ENCODE results near the gene RNF31.

RNF31 gene

GRCh38 chr14:24117179-24117578, 30.1 kb upstream of the RNF31 start:
- no peak for TF ChIP-seq CTCF (IDR thresholded peaks at IDR 0.05; ENCODE audit: low read depth, low read length, missing control alignments)
- in situ Hi-C loops (cut with HindIII; ENCODE audit: low sequenced_read_pairs), result no loop called here
- H3K4me3 ChIP-seq (ENCODE audit: low read depth, low read length), result no peak overlapping the region
- DNase-seq (ENCODE audit: low read depth), result no peak

DNA sequence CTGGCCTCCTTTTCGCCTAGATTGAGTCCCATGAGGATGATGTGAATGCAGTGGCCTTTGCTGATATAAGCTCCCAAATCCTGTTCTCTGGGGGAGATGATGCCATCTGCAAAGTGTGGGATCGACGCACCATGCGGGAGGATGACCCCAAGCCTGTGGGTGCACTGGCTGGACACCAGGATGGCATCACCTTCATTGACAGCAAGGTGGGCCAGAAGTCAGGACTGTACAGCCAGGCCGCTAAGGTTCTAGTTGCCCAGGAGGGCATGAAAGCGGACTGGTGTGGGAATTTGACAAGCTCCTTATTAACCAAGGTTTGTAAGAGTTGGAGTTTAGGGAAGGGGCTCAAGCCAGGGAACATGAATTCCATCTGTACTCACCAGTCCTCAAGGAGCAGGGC, 27.6 kb upstream of the RNF31 start:
- DNase-seq (ENCODE audit: low read depth), result no peak
- in situ Hi-C loops (cut with HindIII; ENCODE audit: low sequenced_read_pairs), result no loop called here
- H3K4me3 ChIP-seq (ENCODE audit: low read depth, low read length), result no peak overlapping the region
- TF ChIP-seq CTCF (IDR thresholded peaks at IDR 0.05; ENCODE audit: low read depth, low read length, missing control alignments), result no peak

- in situ Hi-C loops (cut with HindIII; ENCODE audit: low sequenced_read_pairs), result no loop called here
- TF ChIP-seq CTCF (IDR thresholded peaks at IDR 0.05; ENCODE audit: low read depth, low read length, missing control alignments), result no peak
- H3K4me3 ChIP-seq (ENCODE audit: low read depth, low read length), result no peak overlapping the region
- no peak for DNase-seq (ENCODE audit: low read depth)
Observed at GRCh38 chr14:24121210-24121609, 26.1 kb upstream of the RNF31 start.

GRCh38 chr14:24122416-24122815, 24.9 kb upstream of the RNF31 start:
- H3K4me3 ChIP-seq (ENCODE audit: low read depth, low read length), result no peak overlapping the region
- in situ Hi-C loops (cut with HindIII; ENCODE audit: low sequenced_read_pairs), result no loop called here
- no peak for TF ChIP-seq CTCF (IDR thresholded peaks at IDR 0.05; ENCODE audit: low read depth, low read length, missing control alignments)
- DNase-seq (ENCODE audit: low read depth), result no peak

- in situ Hi-C loops (cut with HindIII; ENCODE audit: low sequenced_read_pairs), result no loop called here
- no peak overlapping the region for H3K4me3 ChIP-seq (ENCODE audit: low read depth, low read length)
- no peak for TF ChIP-seq CTCF (IDR thresholded peaks at IDR 0.05; ENCODE audit: low read depth, low read length, missing control alignments)
- no peak for DNase-seq (ENCODE audit: low read depth)
Observed at GRCh38 chr14:24122898-24123297, 24.4 kb upstream of the RNF31 start.

DNA sequence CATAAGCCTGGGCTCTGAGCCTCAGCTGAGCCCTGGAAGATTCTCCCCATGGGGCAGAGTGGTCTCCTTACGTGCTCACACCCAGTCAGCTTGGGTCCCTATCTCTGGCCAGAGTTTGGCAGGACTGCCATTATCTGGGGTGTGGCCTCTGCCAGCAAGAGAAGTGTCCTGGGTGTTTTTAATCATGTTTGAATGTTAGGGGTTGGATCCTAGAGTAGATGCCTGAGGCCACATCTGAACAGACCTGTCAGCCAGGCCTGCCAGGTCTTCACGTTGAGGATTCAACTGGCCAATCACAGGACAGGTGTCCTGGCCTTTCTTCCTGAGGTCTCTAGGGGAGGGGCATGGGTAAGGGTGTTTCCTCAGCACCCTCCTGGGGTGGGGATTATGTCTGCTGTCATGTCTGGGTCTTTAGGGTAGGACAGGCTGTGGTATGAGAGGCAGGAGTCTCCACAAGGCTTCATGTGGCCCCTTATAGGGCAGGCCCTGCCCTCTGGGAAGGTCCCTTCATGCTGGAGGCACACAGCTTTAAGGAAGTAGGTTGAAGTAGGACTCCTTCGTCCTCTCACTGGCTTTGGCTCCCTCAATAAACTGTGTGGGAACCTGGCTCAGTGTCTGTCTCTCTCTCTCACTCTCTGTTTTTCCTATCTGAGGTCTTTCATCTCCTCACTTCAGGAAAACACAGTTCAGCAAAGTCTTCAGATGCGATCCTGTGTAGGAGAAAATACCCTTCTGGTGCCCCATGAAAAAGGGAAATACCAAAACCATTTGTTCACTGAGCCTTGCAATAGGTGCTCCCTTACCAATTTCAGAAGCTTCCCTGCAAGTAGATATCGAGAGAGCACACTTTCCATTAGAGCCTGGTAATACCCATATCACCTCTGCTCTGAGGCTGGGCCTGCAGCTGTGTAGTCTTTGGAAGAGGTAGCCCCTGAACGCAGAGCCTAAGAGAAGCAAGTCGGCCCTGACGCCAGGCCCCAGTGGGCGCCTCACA, 23.6 kb upstream of the RNF31 start:
- no peak for DNase-seq (ENCODE audit: low read depth)
- no peak for TF ChIP-seq CTCF (IDR thresholded peaks at IDR 0.05; ENCODE audit: low read depth, low read length, missing control alignments)
- no peak overlapping the region for H3K4me3 ChIP-seq (ENCODE audit: low read depth, low read length)
- in situ Hi-C loops (cut with HindIII; ENCODE audit: low sequenced_read_pairs), result no loop called here
